Activated T-cell treated with anti-CD3 and anti-CD28 coated beads for 1 hour (primary cell): ENCODE data around the gene CFAP251.
"Not testable (repeated sequence)": the region's sequence is repeated elsewhere in the genome, so short reads cannot be mapped to it uniquely, and the experiment has no call there.

ENCODE experiments used
- DNase-seq: peaks from one replicate; pipeline ENCODE4 v3.0.0-alpha.2; 2020; ENCODE audit warnings: low read depth

Gene CFAP251

GRCh38 chr12:121905746-121906145 is 12.6 kb upstream of the CFAP251 start:
- DNase-seq = no peak

GRCh38 chr12:121908702-121909101 is 9.7 kb upstream of the CFAP251 start:
- DNase-seq = no peak

- no peak for DNase-seq
Measured at GRCh38 chr12:121911824-121912585, 6.4 kb upstream of the CFAP251 start.

- DNase-seq = no peak
Measured at GRCh38 chr12:121915841-121916321, 2.5 kb upstream of the CFAP251 start.

- no peak for DNase-seq
Measured at GRCh38 chr12:121916719-121917118, 1.7 kb upstream of the CFAP251 start.

- DNase-seq = peak; percentile 1
Measured at GRCh38 chr12:121918679-121919038, 267 bp downstream of the CFAP251 start.

- no peak for DNase-seq
Measured at GRCh38 chr12:121921066-121921465, 2.7 kb downstream of the CFAP251 start.

- no peak for DNase-seq
Measured at GRCh38 chr12:121925358-121925695, 6.9 kb downstream of the CFAP251 start.

GRCh38 chr12:121926874-121927706 is 8.7 kb downstream of the CFAP251 start:
- DNase-seq = no peak

- DNase-seq = no peak
Measured at GRCh38 chr12:121927813-121928212, 9.4 kb downstream of the CFAP251 start.

GRCh38 chr12:121929545-121929944 is 11.2 kb downstream of the CFAP251 start:
- not testable (repeated sequence) for DNase-seq

- no peak for DNase-seq
Measured at GRCh38 chr12:121930862-121931261, 12.5 kb downstream of the CFAP251 start.

GRCh38 chr12:121932176-121932536 is 13.8 kb downstream of the CFAP251 start:
- DNase-seq = no peak

- DNase-seq = no peak
Measured at GRCh38 chr12:121932914-121933521, 14.6 kb downstream of the CFAP251 start.

- DNase-seq = no peak
Measured at GRCh38 chr12:121933522-121934308, 15.3 kb downstream of the CFAP251 start.

- no peak for DNase-seq
Measured at GRCh38 chr12:121934309-121934664, 15.9 kb downstream of the CFAP251 start.

GRCh38 chr12:121937654-121938053 is 19.3 kb downstream of the CFAP251 start:
- DNase-seq = no peak

- DNase-seq = no peak
Measured at GRCh38 chr12:121939186-121939585, 20.8 kb downstream of the CFAP251 start.

GRCh38 chr12:121939992-121940766 is 21.8 kb downstream of the CFAP251 start:
- DNase-seq = no peak

GRCh38 chr12:121942145-121942718 is 23.8 kb downstream of the CFAP251 start:
- DNase-seq = no peak

GRCh38 chr12:121943926-121944325 is 25.5 kb downstream of the CFAP251 start:
- DNase-seq = no peak
